GM19193 (cell line): Measurements from ENCODE around the gene LPIN1.

Experiments used
- POLR2A ChIP-seq: IDR thresholded peaks from 4 replicates; pipeline ENCODE4 v1.6.1; 2011; ENCODE audit not compliant: insufficient read depth, insufficient read length; ENCODE audit errors: extremely low read depth

Gene LPIN1

DNA sequence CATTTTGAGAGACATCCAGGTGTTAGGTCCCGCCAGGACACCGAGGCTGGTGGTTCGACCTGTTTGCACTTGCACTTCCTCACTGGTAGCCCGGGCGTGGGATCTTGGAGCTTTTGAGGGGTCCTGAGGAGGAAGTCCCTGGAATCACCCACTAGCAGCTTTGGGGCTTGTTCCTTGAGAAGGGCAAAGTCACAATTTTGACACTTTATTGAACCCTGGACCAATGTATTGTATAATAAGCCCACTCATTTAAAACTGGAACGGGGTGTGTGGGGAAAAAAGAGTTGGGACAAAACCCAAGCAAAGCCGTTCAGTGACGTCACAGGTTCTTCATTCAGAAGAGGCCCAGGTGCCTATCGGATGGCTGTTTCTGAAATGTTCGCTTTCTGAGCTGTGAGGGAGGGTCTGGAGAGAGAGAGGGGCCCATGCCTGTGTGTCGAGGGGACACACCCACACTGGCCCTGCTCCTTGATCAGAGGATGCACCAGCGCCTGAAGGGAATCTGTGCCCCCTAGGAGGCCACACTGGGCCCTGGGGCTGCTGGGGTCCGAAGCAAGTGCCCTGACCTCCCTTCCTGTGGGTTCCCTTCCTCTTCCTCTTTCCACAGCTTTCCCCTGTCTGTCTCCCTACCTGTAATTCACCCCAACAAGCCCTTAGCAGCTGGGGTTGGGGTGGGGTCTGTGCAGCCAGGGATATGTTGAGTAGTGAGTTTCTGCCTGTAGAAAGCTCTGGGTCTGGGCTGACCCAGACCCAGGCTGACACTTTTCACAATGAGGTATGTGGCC lies 2.6 kb downstream of the LPIN1 start:
- TF ChIP-seq POLR2A: no peak

DNA sequence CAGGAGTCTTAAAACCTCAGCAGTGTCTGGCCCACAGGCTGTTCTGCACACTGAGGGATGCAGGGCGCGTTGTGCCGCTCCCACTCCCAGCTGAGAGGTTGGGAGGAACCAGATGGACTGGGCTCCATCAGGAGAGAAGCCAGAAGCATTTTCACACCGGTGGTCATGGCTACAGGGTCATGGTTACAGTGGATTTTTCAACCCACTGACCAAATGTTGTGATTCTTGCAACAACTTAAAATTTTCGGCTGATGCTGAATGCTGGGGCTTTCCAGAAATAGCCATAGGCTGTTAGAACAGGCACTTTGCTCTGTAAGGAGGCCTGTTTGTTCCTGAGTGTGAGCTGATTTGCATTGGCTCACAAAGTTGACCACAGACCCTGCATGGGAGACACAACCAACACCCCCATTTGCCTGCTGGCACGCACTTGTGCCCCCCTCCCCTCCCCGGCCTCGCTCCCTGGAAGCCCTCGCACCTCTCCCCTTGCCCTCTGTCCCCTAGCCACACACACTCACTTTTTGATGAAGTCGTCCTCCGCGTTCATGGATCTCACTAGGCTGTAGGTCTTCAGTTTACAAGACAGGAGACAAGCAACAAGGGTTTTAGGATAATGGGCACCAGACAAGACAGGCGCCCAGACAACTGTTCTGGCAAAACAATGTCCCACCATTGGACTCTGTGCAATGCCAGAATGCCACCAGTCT lies 3.4 kb downstream of the LPIN1 start:
- no peak for TF ChIP-seq POLR2A

DNA sequence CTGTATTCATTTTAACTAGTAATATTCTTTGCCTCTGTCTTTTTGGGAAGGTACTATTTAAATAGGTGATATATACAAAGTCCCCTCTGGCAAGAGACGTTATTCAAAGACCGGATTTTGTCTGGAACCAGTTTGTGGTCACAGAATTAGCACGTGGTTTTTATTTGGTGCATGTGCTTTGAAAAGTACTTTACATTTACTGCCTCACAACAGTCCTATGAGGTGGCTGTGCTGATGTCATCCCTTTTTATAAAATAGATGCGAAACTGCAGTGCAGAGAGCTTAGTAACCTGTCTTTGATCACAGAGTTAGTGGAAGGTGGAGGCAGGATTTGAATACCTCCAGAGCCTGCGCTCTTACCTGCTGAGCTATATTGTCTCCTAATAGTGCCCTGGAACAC lies 4.0 kb downstream of the LPIN1 start:
- no peak for TF ChIP-seq POLR2A

DNA sequence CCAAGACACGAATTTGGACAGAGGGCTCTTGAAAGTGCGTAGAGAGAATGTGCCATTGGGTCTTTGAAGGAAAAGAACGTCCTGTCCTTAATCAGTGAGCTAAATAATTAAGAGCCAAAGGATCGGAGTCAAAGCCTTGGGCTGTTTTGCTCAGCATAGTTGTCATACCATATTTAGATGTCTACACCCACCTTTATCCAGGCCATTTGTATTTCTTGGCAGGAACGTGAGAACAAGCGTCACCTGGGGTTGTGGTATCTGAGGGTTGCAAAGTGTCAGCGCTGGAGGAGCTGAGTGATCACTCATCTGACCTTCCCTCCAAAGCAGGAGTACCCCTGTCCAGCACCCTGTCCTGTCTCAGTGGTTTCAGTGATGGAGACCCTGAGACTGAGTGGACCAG lies 4.5 kb downstream of the LPIN1 start:
- no peak for TF ChIP-seq POLR2A

DNA sequence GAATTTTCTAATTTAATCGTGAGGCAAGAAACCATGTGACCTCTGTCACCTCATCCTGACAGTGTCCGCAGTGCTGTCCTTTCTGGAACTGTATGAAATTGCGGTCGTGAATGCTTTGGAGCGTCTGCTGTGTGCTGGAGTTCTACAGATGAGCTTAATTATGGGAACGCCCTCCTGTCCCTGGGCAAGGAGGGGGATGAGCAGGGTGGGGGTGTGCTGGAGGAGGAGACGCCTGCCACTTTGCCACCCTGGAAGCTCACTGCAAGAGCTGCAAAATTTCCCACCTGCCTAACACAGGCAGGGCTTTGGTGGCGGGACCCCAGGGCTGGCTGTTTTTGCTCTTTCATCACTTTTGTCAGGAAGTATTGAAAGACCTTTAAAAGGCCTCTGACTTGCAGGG lies 6.5 kb downstream of the LPIN1 start:
- TF ChIP-seq POLR2A: no peak

DNA sequence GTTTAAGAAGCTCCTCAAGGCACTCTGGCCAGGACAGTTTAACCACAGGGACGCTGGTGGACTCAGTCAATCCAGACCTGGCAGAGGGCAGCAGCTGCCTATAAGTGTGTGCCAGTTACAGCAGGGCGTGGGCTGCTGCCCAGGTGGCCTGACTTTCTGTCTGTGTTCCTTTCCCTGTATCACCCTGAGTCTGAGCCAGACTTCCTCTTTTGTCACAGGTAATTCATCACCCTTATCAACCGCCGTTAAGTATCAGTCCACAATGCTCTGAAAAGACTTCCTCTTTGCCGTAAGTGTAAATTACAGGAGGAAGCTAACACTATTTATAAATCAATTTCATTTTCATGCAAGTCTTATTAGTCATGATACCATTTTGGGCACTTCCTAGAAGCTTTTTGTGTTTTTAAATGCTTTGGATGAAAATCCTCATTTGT lies 7.0 kb downstream of the LPIN1 start:
- TF ChIP-seq POLR2A: no peak

DNA sequence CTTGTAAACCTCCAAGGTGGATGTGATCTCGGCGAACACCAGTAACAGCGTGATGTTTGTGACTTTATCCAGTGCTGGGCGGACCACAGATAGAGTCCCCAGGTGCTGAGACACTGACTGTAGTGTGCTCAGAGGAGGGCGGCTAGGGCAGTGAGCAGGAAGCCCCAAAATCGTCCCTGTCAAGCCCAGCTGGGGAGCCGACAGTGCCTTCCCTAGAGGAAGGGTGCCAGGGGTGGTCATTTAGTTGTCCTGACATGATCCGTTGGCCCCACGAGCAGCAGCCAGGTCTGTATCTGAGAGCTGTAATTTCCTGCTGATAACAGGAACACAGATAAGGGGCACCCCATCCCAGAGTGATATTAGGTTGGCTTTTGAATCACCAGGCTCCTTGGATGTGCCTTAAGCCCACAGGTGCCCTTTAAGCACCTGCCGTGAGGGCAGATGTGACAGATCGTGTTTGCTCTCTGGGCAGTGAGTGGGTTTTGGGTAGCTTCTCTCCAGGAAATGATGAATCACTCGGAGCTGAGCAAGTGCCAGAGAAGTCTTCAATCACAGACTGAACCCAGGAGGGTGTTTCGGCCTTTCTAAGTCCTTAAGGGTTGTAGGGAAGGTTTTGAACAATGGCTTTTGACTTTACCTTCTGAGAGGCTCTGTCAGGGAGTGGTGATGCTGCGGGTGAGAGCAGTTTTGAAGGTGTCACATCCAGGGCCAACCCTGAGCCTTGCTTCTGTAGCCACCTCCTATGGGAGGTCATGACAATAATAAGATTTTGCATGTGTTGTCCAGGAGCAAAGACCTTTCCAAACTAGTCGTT lies 7.7 kb downstream of the LPIN1 start:
- no peak for TF ChIP-seq POLR2A

DNA sequence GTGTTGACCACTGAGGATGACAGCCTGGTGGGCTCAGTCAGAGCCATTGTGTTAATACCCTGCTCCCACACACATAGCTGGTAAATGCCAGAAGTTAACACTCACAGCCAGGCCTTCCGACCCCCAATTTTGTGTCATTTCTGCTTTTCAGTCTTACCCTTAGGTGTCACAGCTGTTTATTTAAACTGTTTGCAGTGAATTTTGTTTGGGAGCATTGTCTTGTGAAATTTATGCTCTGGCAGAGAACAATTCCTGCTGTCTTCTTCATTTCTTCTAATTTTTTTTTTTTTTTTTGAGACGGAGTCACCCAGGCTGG lies 8.2 kb downstream of the LPIN1 start:
- TF ChIP-seq POLR2A: no peak

DNA sequence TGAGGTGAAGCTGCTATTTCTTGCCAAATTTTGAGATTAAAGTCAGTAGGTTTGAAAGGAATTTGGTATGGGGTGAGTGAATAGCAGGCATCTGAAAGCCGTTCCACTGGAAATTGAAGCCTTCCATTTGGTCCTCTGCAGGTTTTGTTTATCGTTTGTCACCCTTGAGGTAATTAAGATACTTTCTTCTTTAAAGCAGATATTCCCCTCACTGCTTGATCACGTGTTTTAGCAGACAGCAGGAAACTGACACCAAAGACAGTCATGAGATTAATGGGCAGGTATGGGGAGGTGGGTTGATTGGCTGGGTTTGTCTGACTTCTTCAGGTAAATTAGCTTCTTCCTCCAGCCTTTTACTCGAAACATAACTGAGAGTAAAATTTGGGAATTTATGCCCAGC lies 10.7 kb downstream of the LPIN1 start:
- no peak for TF ChIP-seq POLR2A

DNA sequence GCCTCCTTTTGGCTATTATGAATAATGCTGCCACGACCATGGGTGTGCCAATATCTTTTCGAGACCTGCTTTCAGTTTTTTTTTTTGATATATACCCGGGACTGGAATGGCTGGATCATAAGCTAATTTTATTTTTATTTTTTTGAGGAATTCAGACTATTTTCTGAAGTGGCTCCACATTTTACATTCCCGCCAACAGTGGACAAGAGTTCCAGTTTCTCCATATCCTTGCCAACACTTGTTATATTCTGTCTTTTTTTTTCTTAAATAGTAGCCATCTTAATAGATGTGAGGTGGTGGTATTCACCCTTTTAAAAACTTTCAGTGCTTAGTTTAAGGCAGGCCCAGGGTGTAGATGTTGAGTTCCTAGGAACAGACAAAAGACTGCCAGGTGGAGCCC lies 11.8 kb downstream of the LPIN1 start:
- TF ChIP-seq POLR2A: no peak

DNA sequence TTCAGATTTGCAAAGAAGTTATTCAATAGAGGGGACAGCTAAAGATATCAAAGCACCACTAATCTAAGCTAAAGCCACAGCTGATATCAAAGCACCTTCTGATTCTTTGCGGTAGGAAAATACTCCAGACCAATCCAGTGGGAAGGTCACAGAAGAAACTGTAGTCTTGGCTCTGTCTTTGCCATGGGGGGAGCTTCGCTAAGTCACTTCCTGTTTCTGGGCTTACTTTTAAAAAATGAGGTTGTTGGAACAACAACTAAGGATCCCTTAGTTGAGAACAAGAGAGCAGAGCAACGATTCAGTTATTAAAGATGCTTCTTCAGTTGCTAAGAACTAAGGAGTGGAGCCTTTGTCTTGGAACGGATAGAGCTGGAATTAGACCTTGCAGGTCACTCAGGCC lies 12.2 kb downstream of the LPIN1 start:
- no peak for TF ChIP-seq POLR2A

DNA sequence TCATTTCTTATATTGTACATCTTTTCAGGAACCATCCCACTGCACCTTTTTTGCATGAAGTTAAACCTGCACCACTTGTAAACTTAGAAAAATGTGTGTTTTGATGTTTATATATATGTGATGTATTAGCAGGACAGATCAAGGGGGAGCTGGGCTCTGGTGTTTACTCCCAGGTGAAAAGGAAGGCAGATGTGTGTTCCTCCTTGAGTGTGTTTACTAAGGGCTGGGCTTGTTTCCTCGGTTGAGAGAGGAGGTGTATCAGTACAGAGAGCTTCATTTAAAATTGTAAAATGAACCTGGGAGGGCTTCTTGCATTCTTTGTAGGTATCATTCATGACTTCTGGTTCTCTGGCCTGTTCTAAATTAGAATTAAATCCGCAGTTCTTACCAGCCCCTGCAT lies 14.8 kb downstream of the LPIN1 start:
- TF ChIP-seq POLR2A: no peak

DNA sequence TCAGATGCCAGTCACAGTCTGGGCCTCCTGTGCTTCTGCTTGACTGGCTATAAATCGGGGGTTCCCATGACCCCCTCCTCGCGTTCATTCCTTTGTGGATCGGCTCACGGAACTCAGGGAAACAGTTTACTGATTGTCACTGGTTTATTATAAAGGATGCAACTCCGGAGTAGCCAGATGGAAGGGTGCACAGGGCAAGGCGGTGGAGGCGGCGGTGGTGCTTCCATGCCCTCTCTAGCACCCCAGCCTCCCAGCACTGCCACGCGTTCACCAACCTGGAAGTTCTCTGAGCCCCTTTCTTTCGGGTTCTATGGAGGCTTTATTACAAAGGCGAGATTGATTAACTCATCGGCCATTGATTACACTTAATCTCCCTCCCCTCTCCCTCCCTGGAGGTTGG lies 15.6 kb downstream of the LPIN1 start:
- TF ChIP-seq POLR2A: no peak

DNA sequence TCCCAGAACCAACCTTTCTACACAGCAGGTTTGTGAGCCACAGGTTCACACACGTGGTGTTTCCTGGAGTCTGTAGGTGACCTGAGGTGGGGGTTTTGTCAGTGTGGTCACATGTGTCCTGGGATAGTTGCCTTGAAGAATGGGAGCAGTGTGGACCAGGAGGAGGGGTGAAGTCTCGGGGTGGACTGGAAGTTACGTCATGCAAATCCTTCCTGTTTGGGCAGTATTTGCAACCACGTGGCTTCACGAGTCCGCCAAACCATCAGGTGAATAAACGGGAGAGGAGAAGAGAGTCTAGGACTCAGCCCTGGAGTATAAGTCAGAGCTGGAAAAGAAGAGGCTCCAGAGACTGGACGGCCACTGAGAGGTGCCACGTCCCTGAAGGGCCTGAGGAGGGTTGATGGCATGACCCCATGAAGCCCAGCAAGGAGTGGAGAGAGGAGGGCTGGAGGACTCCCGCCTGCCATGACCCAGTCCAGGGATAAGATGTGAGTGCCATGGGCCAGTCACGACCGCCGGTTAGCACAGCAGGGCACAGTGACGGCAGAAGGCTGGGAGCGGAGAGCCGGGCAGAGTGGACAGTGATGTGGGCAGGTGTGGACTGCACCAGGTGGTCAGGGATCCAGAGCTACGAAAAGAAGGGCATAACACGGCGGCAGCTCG lies 16.5 kb downstream of the LPIN1 start:
- TF ChIP-seq POLR2A: no peak

DNA sequence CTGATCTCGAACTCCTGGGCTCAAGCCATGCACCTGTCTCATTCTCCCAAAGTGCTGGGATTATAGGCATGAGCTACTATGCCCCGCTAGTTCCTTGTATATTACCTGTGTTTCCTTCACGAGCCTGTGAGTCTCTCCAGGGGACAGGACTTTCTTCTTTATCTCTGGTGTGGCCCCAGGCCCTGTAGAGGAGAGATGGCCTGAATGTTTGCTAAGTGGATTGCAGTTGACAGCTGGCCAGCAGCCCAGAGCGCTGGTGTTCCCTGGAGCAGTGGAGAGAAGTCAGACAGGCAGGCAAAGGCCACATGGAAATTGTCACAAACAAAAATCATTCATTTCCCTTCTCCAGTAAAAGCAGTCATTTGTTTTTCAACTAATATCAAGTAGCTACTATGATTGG lies 17.9 kb downstream of the LPIN1 start:
- no peak for TF ChIP-seq POLR2A

DNA sequence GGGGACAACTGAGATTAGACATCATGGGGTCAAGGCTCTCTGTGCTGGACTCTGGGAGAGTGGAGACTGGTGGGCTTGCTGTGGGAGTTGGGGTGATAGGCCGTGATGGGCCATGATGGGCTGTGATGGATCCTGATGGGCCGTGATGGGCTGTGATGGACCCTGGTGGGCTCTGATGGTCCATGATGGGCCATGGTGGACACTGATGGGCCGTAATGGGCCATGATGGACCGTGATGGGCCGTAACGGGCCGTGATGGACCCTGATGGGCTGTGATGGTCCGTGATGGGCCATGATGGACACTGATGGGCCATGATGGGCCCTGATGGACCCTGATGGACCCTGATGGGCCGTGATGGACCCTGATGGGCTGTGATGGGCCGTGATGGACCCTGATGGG lies 18.5 kb downstream of the LPIN1 start:
- no peak for TF ChIP-seq POLR2A

DNA sequence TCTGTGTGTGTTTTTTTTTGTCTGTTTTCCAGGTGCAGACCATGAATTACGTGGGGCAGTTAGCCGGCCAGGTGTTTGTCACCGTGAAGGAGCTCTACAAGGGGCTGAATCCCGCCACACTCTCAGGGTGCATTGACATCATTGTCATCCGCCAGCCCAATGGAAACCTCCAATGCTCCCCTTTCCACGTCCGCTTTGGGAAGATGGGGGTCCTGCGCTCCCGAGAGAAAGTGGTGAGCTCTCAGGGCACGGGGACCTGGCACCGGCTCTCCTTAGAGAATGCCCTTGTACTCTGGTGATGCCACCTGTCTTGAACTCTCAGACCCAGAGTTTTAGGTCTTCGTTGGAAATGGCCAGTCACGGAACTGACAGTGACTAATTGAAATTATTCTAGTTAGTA lies 19.1 kb downstream of the LPIN1 start:
- TF ChIP-seq POLR2A: no peak
